Stimulated activated CD4-positive, alpha-beta T cell treated with anti-CD3 and anti-CD28 coated beads, Interleukin-15, amount 100 ng/mL, for 48 hours (primary cell): ENCODE data around the gene ADPGK.
"Not testable (repeated sequence)": the region's sequence is repeated elsewhere in the genome, so short reads cannot be mapped to it uniquely, and the experiment has no call there.

Source experiments
- DNase-seq, 2 donors: peaks; one replicate each; pipeline ENCODE4 v3.0.0-alpha.2; 2020; ENCODE audit warnings: low read depth in 2 of 2

ADPGK gene

DNA sequence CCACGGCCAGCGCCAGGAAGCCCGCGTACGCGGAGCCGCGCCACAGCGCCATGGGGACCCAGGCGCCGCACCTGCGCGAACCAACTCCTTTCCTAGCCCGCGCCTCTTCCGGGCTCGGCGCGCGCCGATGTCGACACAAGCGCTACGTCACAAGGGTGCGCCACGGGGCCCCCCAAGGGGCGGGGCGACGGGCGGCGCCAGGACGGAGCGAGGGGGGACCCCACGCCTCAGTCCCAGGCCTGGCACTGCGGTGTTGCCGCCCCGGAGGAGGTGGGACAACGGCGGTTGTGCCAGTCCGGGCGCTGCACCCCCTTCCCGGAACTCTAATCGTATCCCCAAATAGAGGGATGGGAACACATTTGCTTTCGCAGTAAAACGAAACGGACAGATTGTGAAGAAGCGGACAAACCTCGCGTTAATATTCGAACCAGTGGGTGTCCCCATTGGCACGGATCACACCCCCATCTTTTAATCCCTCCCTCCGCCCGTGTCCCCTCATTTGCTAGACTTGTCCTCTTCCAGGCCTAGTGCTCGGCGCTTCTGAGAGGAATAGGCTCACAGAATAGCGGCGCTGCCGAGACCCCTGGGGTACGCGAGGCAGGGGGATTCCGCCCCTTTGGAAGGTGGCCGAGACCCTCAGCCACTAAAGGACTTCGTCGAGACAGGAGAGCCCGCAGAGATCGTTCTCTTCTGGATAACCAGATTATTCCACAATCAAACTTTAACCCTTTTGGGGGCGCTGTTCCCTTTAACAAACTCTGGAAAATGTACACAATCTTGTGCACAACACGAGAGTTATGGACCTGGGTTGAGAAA is at the start of gene ADPGK:
TSS of gene ADPGK (minus strand) at position 119 of the 816 bp plus-strand sequence. CDS start at position 52, 67 bp downstream.
- DNase-seq, result peak; percentile 81 to 85

DNA sequence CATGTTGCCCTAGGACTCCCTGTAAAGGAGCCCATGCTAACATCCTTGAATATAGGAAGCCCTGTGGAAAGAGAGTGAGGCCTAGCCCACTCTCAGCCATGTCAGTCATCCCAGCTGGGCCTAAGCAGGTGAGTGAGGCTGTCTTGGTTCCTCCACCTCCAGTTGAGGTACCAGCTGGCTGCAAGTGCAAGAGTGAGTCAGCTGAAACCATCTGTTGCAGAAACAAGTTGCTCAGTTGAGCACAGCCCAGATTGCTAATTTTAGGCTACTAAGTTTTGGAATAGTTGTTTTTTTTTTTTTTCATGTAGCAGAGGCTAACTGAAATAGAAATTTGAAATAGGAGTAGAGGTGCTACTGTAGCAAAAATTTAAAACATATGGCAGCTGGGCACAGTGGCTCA is 43.7 kb upstream of the ADPGK start:
- no peak for DNase-seq

DNA sequence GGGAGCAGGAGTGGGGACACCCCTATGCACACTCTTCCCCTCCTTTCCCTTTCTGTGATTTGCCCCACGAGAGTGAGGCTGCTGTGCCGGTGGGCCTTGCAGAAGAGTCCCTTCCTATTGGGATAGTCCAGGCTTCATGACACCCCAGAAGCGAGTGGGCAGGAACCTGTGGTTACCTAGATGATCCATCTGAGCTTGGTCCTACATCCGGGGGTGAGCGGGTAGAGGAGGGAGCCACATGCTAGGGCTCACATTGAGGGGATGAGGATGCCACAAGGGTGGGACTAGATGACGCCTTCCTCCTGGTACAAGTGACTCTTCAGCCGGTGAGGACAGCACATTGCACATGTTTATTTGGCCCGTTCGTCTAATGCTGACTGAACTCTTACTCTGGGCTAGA is 43.1 kb upstream of the ADPGK start:
- no peak for DNase-seq

DNA sequence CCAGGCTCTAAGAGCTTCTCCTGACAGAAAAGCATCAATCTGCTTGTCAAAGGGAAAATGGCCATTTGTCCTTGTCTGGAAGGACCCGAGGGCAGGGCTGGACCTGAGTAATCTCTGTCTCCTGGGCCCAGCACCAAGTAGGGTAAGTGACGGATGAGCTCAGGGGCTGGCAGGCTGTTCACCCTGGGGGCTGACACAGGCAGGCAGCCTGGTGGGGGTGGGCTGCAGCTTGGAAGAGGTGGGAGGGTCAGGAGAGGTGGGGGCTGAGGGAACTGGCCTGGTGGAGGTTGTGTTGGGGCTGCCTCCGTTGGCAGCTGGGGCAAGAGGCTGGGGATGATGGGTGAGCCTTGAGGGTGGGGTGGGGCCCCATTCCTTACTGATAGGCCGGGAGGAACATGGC is 42.3 kb upstream of the ADPGK start:
- DNase-seq, result no peak

DNA sequence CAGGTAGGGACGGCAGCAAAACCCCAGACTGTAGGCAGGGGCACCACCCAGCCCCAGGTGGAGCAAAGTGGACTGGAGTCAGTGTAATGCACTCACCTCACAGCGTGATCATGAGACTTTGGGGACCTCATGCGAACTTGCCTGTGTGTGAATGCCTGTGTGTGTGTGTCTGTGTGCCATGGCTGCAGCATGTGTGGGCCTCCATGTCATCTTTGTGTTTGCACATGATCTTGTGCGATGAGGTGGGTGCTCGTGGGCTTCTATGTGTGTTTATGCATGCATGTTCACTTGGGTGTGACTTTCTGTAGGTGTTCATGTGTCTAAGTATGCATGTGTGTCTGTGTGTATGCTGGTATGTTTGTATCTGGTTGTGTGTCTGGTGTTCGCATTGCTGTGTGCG is 41.2 kb upstream of the ADPGK start:
- no peak for DNase-seq

DNA sequence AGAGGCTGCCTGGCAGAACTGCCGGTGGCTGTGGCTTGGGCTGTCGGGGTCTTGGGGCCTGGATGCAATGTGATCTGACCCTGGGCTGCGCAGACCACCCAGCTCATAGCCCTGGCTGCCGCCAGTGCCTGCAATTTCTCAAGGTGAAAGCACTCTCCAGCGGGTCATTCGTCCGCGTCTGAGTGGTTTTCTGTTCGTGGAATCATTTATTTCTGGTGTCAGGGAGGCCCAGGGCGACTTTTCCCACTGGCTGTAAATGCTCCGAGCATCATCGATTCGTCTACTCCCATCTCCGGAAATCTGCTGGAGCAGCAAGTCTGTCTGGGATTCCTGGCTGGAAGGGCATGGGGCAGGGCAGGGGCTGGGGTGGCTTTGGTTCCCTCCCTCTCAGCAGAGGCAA is 40.6 kb upstream of the ADPGK start:
- DNase-seq, result no peak

DNA sequence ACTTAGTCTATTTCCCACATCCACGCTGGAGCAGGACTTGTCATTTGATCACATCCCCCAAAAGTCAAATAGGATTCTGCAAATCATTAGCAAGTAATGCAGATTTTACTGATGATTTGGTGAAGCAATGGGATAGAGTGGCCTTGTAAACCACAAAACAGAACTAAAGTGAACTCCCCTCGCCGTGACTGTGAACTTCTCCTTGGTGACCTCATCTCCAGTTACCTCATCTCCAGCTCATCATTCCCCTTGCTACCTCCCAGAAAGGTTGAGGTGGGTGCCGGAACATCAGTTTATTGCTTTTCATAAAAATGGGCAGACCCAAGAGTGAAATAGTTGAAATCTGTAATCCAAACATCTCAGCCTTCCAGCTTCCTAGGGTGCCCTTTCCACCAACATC is 36.7 kb upstream of the ADPGK start:
- DNase-seq, result no peak

DNA sequence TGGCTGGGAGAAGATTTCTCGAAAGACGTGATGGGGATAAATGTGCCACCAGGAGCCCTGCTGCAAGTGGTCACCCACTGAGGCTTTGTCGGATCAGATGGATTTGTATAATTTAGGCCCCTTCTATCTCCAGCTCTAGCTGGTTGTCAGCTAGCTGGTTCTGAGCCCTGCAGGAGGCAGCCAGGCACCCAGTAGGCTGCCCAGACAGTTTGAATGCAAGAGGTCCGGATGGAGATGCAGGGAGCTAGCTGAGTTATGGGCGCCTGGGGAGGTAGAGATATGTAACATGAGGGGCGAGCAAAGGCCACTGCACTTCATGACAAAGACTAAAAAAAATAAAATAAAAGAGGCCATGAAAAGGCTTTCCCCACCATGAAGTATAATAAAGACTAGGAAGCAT is 35.1 kb upstream of the ADPGK start:
- no peak for DNase-seq

DNA sequence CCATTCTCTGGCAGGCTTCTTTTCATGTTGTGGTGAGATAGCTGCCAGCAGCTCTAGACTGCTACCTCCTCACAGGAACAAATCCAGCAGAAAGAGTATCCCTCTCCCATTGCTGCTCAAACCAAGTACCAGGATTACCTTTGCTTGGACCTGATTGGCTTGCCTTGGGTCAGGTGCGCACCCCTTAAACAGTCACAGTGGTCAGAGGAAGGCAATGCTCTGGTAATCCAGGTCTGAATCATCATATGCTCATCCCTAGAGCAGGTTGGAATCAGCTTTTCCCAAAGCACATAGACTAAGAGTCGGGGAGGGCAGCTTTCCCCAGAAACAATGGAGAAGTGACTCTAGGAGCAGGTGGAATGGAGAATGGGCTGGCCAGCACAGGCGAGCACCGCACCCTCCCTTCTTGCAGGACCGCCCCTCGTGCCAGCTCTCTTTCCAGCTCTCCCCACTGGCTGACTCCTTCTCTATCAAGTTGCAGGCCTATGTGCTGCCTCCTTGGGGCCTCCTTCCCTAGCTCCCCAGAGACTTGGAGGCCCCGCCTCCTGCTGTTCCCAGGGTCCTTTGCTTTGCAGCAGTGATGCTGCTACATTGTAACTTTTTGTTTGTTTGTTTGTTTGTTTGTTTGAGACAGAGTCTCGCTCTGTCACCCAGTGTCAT is 29.9 kb upstream of the ADPGK start:
- no peak for DNase-seq

DNA sequence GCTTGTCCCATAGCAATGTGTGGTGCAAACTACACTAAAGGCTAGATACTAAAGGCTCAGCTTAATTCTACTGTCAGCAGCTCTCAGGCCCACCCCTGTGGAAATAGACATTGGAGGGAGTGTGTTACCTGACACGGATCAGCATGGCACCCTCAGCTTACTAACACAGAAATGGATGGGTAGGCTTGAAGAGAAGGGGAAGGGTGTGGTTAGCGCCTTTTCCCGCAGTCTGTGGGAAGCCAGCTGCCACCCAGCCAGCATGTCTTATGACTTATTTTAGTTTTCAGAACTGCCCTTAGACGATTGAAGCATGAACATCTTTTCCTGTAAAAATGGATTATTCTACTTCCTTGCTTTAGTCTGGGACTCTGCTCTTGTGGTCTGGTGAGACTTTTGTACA is 25.8 kb upstream of the ADPGK start:
- no peak for DNase-seq

DNA sequence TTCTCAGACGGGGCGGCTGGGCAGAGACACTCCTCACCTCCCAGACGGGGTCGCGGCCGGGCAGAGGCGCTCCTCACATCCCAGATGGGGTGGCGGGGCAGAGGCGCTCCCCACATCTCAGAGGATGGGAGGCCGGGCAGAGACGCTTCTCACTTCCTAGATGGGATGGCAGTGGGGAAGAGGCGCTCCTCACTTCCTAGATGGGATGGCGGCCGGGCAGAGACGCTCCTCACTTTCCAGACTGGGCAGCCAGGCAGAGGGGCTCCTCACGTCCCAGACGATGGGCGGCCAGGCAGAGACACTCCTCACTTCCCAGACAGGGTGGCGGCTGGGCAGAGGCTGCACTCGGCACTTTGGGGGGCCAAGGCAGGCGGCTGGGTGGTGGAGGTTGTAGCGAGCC is 23.8 kb upstream of the ADPGK start:
- not testable (repeated sequence) for DNase-seq

DNA sequence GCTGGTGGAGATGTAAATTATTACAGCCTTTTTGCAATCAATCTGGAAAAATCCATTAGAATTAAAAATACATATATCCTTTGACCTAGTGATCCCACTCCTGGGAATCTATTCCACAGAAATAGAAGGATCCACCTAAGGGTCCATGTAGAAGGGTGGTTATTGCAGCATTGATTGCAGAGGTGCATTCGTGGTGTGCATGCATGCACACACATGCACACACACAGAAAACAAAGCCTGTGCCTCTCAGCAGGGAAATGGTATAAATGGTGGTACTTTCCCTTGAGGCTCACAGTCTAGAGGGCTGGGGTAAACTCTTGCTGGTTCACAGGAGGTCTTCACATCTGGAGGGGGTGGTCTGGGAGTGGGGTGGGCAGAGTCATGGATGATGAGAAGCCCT is 19.4 kb upstream of the ADPGK start:
- DNase-seq, result no peak

DNA sequence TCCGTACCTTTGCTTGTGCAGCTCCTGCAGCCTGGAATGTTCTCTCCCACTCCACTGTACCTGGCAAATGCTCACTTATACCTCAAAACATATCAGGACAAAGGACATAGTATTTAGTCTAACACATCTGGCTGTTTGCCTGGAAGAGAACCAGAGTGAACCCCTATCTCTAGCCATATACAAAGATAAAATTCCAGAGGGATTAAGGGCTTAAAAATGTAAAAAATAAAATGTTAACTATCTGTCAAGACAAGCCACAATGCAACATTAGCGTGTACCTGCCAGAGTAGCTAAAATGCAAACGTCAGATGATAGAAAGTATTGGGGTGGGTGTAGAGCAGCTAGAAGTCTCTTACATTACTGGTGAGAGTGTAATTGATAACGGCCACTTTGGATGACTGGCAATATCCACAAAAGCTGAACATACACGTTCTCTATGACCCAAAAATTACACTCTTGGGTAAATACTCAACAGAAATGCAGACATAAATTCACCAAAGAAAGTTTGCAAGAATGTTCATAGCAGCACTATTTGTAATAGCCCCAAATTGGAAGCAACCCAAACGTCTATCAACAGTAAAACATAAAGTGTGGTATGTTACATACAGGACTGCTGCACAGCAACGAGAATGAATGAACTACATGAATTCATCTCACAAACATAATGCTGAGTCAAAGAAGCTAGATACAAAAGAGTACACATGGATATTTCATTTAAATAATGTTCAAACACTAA is 18.2 kb upstream of the ADPGK start:
- DNase-seq, result no peak

DNA sequence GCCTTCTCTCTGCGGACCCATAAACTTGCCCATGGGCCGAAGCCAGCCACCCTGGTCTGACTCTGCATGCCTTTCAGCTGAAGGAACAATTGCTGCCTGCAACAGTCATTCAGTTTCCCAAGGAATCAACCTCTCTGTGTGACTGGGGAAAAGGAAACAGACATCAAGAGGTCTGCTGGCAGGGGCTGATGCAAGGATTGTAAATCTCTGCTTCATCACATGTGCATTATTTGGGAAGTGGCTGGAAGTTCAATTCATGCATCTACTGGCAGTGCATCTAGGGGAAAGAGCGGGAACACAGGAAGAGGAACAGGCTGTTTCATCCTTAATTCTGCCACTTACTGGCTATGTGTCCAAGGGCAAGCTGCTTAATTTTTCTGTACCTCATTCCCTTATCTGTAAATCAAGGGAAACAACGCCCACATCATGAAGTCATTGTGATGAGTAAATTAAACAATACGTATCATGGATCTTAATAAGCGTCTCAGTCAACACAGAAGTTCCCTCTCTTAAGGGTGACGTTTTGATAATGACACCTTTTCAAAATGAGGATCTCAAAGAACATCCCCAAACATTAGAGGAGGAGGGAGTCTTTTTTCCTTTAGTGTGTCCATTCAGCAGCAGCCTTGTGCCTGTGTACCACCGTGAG is 17.4 kb upstream of the ADPGK start:
- no peak for DNase-seq

DNA sequence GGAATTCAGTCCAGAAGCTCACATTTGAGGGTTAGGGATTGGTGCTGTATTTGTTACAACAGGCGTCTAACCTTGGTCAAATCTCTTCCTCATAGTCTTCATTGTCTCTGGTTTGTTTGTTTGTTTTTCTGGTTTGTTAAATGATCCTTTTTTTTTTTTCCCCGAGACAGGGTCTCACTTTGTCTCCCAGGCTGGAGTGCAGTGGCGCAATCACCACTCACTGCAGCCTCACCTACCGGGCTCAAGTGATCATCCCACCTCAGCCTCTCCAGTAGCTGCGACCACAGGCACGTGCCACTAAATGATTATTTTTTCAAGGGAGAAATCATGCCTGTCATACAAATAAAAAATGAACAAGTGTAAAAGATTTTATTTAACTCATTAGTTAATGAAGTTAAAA is 14.3 kb upstream of the ADPGK start:
- DNase-seq, result no peak

DNA sequence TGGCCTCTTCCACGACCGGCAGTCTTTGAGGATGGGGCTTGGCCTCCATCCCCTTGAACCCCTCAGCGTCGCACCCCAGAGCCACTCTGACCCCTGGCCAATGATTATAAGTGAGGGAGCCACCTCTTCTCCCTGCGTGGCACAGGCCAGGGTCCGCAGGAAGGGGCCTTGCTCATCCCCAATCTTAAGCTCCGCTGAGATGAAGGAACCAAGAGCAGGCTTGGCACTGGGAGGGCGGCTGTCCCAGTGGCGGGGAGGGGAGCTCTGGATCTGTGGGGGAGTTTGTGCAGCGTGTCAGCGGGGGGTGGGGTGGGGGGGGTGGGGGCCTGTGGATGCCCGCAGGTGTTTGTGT is 13.8 kb upstream of the ADPGK start:
- DNase-seq, result no peak

DNA sequence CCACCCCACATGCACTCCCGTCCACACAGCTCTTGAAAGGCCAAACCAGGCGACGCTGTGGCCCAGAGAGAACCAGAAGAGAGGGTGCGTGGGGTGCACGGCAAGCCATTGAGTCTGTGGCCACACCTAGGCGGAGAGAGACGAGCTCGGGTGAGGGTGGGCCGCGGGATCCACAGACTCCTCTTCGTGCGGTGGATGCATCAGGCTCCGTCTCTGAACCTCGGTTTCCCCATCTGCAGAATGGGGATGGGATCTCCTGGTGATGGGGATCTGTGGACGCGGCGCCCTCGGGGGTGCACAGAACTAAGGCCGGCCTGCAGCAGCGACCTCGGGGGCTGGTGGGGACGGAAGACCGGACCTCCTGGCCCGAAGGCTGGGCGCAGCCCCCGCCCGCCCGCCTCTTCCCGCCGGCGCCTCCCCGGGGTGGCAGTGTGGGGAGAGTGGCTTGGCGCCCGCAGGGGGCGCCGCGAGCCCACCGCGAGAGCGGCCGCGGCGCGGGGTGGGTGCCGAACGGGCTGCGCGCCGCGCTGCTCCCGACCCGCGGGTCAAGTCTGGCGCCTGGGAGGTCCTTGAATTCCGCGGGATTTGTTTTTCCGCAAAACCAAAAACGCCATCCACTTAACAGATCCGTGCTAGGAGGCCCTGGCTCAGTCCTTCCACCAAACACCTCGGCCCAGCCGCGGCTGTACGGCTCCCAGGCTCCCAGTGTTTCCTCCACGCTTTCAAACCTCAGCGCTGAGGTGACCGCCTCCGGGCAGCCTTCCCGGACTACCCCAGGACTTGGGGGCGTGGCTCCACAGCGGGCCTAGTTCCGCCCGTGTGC is 13.2 kb upstream of the ADPGK start:
- DNase-seq, result peak in 1 of 2 donors; percentile 22

DNA sequence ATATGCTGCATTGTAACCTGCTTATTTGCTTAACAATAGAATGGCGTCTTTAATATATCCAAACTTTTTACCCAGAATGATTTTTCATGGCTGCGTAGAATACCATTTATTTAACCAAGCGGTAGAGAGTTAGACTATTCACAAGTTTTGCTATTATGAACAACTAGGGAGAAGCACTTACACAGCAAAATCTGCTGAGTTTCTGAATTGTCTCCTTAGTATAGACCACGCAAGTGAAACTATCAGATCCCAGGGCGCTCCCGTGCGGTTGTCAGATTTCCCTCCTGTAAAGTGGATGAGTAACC is 12.6 kb upstream of the ADPGK start:
- no peak for DNase-seq

DNA sequence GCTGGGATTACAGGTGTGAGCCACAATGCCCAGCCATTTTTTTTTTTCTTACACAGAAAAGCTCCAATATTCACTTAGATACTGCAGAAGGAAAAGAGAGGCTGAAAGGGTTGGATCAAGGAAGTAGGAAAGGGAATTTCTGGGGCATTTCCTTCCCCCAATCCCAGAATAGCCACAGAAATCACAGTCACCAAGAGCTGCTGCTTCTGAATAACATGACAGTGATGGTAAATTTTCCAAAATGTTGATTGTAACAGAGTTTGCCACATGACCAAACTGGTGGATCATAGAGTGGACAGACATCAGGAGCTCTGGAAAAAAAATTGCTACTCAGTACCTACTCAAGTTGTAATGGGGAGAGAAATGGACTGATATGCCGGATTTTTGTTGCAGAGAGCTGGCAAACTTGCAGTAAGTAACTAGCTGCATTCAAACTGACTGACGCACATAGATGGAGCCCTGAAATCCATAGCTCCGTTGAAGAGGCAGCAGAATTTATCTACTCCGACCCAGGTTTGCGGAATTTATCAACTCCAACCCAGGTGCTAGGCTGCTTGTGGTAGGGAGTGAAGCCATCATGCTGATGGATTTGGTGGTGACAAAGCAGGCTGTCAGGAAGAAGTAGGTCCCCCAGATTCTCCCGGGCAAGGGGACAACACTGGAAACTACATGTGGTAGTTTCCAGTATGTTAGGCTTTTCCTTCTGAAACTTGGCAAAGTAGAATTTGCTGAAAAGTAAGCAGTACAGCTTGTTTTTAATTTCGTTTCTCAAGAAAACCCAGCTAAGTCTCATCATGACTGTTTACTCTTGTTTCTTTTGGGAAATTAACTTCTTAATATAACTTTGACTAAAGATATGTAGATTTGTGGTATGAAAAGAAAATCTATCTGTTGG is 10.5 kb upstream of the ADPGK start:
- no peak for DNase-seq

DNA sequence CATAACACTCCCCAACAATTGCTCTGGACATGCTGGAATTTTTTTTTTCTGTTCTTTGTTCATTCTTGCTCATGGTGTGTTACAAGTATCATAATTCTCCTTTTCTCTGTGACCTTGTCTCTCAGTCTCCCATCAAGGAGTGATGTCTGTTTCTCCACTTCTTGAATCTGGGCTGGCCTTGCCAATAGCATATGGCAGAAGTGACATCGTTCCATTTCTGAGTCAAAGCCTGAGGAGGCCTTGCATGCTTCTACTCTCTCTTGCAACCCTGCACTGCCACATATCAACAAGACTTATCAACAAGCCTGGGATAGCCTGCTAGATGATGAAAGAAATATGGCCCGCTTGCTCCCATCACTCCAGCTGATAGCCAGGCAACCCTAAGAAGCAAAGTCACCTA is 8.9 kb upstream of the ADPGK start:
- no peak for DNase-seq
